Measurements from ENCODE around the gene KRT81. TPM values are rescaled to one million over a fixed set of nuclear protein-coding genes. Genes with fewer than 3 reads are reported as not detected.

The KRT81 gene
- total and polyA plus RNA-seq, 9 donors: 0.04 to 0.22 (median 0.15) TPM; not detected in 2

DNA sequence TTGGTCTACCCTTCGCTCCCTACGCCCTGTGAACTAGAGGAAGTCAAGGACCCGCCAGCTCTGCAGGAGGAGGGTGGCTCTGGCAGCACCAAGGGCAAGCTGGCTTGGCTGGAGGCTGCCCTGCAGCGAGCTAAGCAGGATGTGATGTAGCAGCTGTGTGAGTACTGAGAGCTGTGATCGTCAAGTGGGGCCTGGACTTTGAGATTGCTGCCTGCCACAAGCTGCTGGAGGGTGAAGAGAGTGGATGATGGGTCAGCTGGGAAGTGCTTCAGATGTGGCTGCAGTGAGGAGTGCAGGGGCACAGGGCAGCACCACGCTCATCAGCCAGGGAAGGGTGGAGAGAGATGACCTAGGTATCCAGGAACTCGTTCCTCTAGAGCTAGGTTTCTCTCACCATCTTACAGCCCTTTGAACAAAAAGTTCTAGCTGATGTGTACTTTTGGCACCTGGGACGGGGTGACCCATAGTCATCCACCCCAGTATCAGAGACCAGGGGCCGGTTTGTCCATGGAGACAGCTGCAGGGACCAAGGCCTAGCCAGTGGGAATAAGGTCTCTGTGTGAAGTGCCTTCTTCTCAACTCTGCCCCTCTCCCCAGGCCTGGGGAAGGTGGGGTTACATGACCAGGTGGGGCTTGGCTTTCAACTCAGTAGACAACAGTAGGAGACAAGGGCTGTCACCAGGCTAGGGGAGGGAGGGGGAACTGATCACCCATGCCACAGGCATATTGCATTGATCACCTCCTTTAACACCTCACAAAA lies 13.7 kb downstream of the KRT81 start:
- Histone ChIP-seq H3K9me3 (replicated peaks; ENCODE audit: control insufficient read depth, low read depth, low read length) (no peaks in the 10 kb centered on the region), H3K27me3 (ENCODE audit: control insufficient read depth, insufficient read depth, low read length) (peaks cover 38% of the 10 kb centered on the region), H3K4me3 (ENCODE audit: low read length) (no peak overlapping the region), H3K4me1 (ENCODE audit: control insufficient read depth, insufficient read depth, low read length) (peaks cover 29% of the 10 kb centered on the region), H3K27ac (ENCODE audit: low read length) (no peak overlapping the region), H3K36me3 (ENCODE audit: control insufficient read depth, insufficient read depth, low read length) (no peaks in the 10 kb centered on the region)
- DNase-seq: no peak
- 73% methylated on average over 6 of the region's 9 CpGs for WGBS (ENCODE audit: insufficient coverage)

DNA sequence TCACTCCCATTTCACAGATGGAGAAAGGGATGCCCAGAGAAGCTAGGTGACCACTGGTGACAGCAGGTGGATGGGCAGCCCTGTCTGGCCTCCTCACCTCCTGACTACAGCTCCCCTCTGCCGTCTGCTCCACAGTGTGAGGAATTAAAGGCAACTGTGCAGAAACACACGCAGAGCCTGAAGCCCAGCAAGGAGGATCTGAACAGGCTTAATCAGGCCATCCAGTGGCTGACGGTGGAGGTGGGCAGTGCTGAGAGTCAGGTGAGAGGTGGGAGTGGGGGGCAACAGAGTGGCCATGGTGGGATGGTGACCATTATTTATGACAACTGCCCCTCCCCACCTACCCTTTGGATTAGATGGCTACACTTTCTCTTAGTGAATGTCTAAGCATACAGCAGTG lies 15.6 kb downstream of the KRT81 start:
- H3K9me3 ChIP-seq (replicated peaks; ENCODE audit: control insufficient read depth, low read depth, low read length): no peaks in the 10 kb centered on the region
- no peaks in the 10 kb centered on the region for H3K36me3 ChIP-seq (ENCODE audit: control insufficient read depth, insufficient read depth, low read length)
- no peak overlapping the region for H3K27ac ChIP-seq (ENCODE audit: low read length)
- DNase-seq: no peak
- no peak overlapping the region for H3K4me3 ChIP-seq (ENCODE audit: low read length)
- H3K27me3 ChIP-seq (ENCODE audit: control insufficient read depth, insufficient read depth, low read length): peaks cover 39% of the 10 kb centered on the region
- WGBS (ENCODE audit: insufficient coverage): 57% methylated on average over 2 of the region's 3 CpGs
- peaks cover 21% of the 10 kb centered on the region for H3K4me1 ChIP-seq (ENCODE audit: control insufficient read depth, insufficient read depth, low read length)

DNA sequence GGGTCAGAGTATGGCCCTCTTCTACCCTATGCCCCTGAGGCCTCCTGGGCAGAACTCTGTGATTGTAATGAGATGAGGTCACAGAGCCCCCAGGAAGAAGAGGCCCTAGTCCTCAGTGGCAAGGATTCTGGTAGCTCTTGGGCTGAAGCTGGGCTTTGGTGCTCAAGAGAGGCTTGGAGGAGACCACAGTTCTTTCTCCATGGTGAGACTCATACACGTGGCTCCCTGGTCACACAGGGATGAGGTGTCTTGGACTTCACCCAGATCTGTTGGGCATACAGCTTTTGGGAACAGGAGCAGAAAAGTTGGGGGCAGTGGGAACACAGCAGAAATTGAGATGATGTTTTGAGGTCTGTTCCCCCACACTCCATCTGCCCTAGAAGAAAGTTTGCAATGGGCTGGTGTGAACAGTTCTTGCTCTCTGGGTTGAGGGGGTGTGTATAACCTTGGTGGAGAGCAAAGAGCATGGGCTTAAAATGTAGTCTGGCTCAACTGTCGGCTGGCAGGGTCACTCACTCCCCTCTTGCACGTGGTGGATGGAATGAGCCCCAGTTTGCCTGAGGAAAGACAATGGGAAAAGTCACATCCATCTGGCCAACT lies 16.7 kb downstream of the KRT81 start, which contains the start of gene KRT86:
Gene KRT86, plus strand, starts transcription at position 125 of the 600 bp plus-strand sequence. CDS start 27,272 bp downstream, outside the sequence.
- Histone ChIP-seq H3K36me3 (ENCODE audit: control insufficient read depth, insufficient read depth, low read length) (no peaks in the 10 kb centered on the region), H3K9me3 (replicated peaks; ENCODE audit: control insufficient read depth, low read depth, low read length) (no peaks in the 10 kb centered on the region), H3K4me1 (ENCODE audit: control insufficient read depth, insufficient read depth, low read length) (peaks cover 12% of the 10 kb centered on the region), H3K27me3 (ENCODE audit: control insufficient read depth, insufficient read depth, low read length) (peaks cover 43% of the 10 kb centered on the region), H3K4me3 (ENCODE audit: low read length) (no peak within 1 kb of the TSS), H3K27ac (ENCODE audit: low read length) (no peak within 1 kb of the TSS)
- no peak for DNase-seq
- WGBS (ENCODE audit: insufficient coverage): 34% methylated on average over 3 of the region's 3 CpGs

DNA sequence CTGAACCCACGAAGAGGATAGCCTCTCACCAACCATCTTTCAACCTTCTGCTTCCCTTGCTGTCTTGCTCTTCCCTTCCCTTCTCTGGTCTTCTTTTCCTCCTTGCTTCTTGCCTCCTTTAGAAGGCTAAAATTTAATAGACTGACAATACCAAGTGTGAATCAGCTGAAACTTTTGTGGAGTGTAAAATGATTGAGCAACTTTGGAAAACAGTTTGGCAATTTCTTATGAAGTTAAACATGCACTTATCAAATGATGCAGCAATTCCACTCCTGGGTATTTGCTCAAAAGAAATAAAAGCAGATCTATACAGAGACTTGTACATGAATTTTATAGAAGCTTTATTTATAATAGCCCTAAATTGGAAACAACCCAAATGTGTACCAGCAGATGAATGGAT lies 20.2 kb downstream of the KRT81 start:
- DNase-seq: no peak
- no peaks in the 10 kb centered on the region for H3K36me3 ChIP-seq (ENCODE audit: control insufficient read depth, insufficient read depth, low read length)
- H3K27ac ChIP-seq (ENCODE audit: low read length): no peak overlapping the region
- H3K9me3 ChIP-seq (replicated peaks; ENCODE audit: control insufficient read depth, low read depth, low read length): no peaks in the 10 kb centered on the region
- no peak overlapping the region for H3K4me3 ChIP-seq (ENCODE audit: low read length)
- no CpG with 5 or more reads among the region's 1 CpG for WGBS (ENCODE audit: insufficient coverage)
- no peaks in the 10 kb centered on the region for H3K4me1 ChIP-seq (ENCODE audit: control insufficient read depth, insufficient read depth, low read length)
- H3K27me3 ChIP-seq (ENCODE audit: control insufficient read depth, insufficient read depth, low read length): peaks cover 24% of the 10 kb centered on the region

DNA sequence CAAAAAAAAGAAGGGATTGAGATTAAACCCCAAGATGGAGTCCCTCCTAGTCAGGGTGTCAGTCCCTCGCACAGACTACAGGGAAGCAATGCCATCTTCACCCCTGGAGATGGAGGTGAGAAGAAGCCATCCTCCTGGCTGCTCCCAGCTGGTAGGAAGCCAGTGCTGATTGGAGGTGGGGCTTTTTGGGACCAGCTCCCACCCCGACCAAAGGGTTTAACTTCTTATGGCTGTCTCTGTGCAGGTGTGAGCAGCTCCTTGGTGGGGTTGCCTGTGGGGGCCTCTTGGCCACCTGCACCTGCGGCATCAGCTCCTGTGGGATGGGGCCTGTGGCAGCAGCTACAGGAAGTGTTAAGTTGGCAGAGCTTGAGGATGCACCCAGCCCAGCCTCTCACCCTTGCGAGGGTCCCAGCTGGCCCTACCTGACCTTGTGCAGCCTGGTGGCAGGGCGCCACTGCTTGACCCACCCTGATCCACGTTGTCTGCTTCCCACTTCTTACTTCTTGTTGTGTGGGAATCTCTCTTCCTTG lies 20.7 kb downstream of the KRT81 start:
- Histone ChIP-seq H3K36me3 (ENCODE audit: control insufficient read depth, insufficient read depth, low read length) (no peaks in the 10 kb centered on the region), H3K27me3 (ENCODE audit: control insufficient read depth, insufficient read depth, low read length) (peaks cover 22% of the 10 kb centered on the region), H3K27ac (ENCODE audit: low read length) (no peak overlapping the region), H3K9me3 (replicated peaks; ENCODE audit: control insufficient read depth, low read depth, low read length) (no peaks in the 10 kb centered on the region), H3K4me3 (ENCODE audit: low read length) (no peak overlapping the region), H3K4me1 (ENCODE audit: control insufficient read depth, insufficient read depth, low read length) (no peaks in the 10 kb centered on the region)
- WGBS (ENCODE audit: insufficient coverage): 68% methylated on average over 2 of the region's 6 CpGs
- no peak for DNase-seq

DNA sequence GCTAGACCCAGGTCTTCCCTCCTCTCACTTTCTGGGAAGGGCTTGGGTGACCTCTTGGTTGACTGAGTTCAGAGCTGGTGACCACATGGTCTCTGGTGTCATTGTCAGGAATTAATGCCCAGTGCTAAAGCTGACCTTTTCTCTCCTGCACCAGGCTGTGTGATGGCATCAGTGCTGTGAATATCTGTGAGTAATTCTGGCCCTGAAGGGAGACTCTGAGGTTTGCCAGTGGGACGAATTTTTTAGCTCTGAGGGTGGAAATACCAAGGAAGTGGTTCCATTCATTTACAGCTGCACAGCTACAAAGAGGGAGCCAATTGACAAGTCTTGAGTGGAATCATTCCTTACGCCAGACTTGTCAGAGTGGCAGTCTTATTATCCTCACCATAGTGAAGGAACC lies 23.1 kb downstream of the KRT81 start:
- DNase-seq: no peak
- Histone ChIP-seq H3K36me3 (ENCODE audit: control insufficient read depth, insufficient read depth, low read length) (no peaks in the 10 kb centered on the region), H3K4me1 (ENCODE audit: control insufficient read depth, insufficient read depth, low read length) (peaks cover 11% of the 10 kb centered on the region), H3K9me3 (replicated peaks; ENCODE audit: control insufficient read depth, low read depth, low read length) (no peaks in the 10 kb centered on the region), H3K27ac (ENCODE audit: low read length) (no peak overlapping the region), H3K27me3 (ENCODE audit: control insufficient read depth, insufficient read depth, low read length) (peaks cover 17% of the 10 kb centered on the region), H3K4me3 (ENCODE audit: low read length) (no peak overlapping the region)
- WGBS (ENCODE audit: insufficient coverage): 50% methylated on average over 1 of the region's 2 CpGs

DNA sequence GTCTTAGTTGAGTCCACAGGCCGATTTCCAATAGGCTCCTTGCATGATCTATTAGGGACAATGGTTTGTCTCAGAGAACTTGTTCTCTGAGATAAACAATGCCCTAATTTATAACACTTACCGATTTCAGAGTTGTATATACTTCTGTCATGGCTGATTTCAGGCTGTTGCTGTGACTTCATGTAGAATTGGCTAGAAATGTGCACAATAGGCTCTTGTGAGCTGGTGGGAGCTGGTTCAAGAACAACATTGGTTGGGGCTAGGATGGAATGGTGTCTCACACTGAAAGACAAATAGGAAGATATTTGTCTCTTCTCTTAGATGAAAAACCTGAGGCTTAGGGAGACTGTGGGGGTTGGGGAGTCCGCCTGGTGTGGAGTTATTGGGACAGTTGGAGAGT lies 23.6 kb downstream of the KRT81 start:
- H3K27me3 ChIP-seq (ENCODE audit: control insufficient read depth, insufficient read depth, low read length): peaks cover 19% of the 10 kb centered on the region
- no peak overlapping the region for H3K27ac ChIP-seq (ENCODE audit: low read length)
- H3K9me3 ChIP-seq (replicated peaks; ENCODE audit: control insufficient read depth, low read depth, low read length): no peaks in the 10 kb centered on the region
- H3K36me3 ChIP-seq (ENCODE audit: control insufficient read depth, insufficient read depth, low read length): no peaks in the 10 kb centered on the region
- peaks cover 11% of the 10 kb centered on the region for H3K4me1 ChIP-seq (ENCODE audit: control insufficient read depth, insufficient read depth, low read length)
- no peak overlapping the region for H3K4me3 ChIP-seq (ENCODE audit: low read length)
- 80% methylated on average over 1 of the region's 3 CpGs for WGBS (ENCODE audit: insufficient coverage)
- no peak for DNase-seq

DNA sequence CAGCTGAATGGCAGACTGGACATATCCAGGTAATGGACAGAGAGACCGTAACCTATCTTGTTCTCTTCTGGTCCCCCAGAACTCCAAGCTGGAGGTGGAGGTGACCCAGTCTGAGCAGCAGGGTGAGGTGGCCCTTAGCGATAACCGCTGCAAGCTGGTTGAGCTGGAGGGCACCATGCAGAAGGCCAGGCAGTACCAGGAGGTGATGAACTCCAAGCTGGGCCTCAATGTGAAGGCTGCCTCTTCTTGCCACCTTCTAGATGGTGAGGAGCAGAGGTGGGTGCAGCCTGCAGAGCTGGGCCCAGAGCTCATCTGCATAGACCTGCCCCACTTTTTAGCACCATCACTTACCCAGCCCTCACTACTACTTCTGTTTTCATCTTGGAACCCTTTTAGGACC lies 24.1 kb downstream of the KRT81 start:
- Histone ChIP-seq H3K9me3 (replicated peaks; ENCODE audit: control insufficient read depth, low read depth, low read length) (no peaks in the 10 kb centered on the region), H3K27ac (ENCODE audit: low read length) (no peak overlapping the region), H3K27me3 (ENCODE audit: control insufficient read depth, insufficient read depth, low read length) (peaks cover 23% of the 10 kb centered on the region), H3K4me3 (ENCODE audit: low read length) (no peak overlapping the region), H3K36me3 (ENCODE audit: control insufficient read depth, insufficient read depth, low read length) (no peaks in the 10 kb centered on the region), H3K4me1 (ENCODE audit: control insufficient read depth, insufficient read depth, low read length) (peaks cover 11% of the 10 kb centered on the region)
- DNase-seq: no peak
- 75% methylated on average over 3 of the region's 3 CpGs for WGBS (ENCODE audit: insufficient coverage)

DNA sequence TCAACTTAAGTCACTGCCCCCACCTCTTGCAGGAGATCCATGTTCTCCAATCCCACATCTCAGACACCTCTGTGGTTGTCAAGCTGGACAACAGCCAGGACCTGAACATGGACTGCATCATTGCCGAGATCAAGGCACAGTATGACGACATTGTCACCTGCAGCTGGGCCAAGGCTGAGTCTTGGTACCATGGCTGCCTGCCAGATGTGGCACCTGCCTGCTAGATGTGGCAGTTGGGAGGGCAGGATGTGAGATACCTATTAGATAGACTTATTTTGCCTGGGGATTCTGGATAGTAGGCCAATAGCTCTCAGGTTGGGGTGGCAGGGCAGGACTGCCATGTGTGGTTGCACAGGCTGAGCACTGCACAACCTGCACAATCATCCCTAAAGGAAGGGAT lies 24.8 kb downstream of the KRT81 start:
- Histone ChIP-seq H3K9me3 (replicated peaks; ENCODE audit: control insufficient read depth, low read depth, low read length) (no peaks in the 10 kb centered on the region), H3K36me3 (ENCODE audit: control insufficient read depth, insufficient read depth, low read length) (no peaks in the 10 kb centered on the region), H3K27ac (ENCODE audit: low read length) (no peak overlapping the region), H3K4me1 (ENCODE audit: control insufficient read depth, insufficient read depth, low read length) (peaks cover 11% of the 10 kb centered on the region), H3K27me3 (ENCODE audit: control insufficient read depth, insufficient read depth, low read length) (peaks cover 27% of the 10 kb centered on the region), H3K4me3 (ENCODE audit: low read length) (no peak overlapping the region)
- no peak for DNase-seq
- 86% methylated on average over 2 of the region's 2 CpGs for WGBS (ENCODE audit: insufficient coverage)

DNA sequence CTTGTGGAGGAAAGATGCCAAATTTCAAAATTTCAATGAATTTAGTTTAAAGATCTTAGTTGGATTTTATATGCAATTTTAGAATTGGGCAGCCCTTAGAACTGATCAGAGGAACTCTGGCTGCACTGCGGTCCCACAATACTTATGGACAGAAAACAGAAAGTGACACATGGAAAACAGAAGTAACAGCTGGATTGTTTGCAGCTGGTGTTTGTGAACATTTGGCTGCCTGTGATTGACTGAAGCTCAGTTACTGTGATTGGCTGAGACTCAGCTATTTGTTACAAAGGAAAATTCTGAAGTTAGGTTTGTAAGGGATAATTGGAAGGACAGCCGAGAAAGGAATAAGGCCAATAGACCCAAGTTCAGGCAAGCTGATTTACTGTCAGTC lies 26.9 kb downstream of the KRT81 start:
- 26% methylated on average over 2 of the region's 2 CpGs for WGBS (ENCODE audit: insufficient coverage)
- no peak overlapping the region for H3K27ac ChIP-seq (ENCODE audit: low read length)
- no peaks in the 10 kb centered on the region for H3K9me3 ChIP-seq (replicated peaks; ENCODE audit: control insufficient read depth, low read depth, low read length)
- DNase-seq: peak; percentile 89
- no peak overlapping the region for H3K4me3 ChIP-seq (ENCODE audit: low read length)
- peaks cover 29% of the 10 kb centered on the region for H3K27me3 ChIP-seq (ENCODE audit: control insufficient read depth, insufficient read depth, low read length)
- H3K4me1 ChIP-seq (ENCODE audit: control insufficient read depth, insufficient read depth, low read length): peaks cover 22% of the 10 kb centered on the region
- H3K36me3 ChIP-seq (ENCODE audit: control insufficient read depth, insufficient read depth, low read length): no peaks in the 10 kb centered on the region

Data from muscle of leg (tissue), 11 donors.